SK-N-SH treated with all-trans-retinoic acid at 6 μM for 48 hours (cell line): ENCODE measurements around the gene FITM1.

ENCODE experiments used
- ATAC-seq: fragments of 200-7000 bp; cut with Tn5 transposase; 3 replicates; pipeline ENCODE4 v1.9.1; 2020; ENCODE audit warnings: mild to moderate bottlenecking, moderate library complexity
- ARNTL ChIP-seq: fragments of 450-650 bp; formaldehyde crosslinking; IDR thresholded peaks from 2 replicates; pipeline ENCODE4 v1.5.0; 2020; ENCODE audit warnings: low read depth, mild to moderate bottlenecking, moderate library complexity, borderline replicate concordance
- BACH2 ChIP-seq: fragments of 250-450 bp; sonication (Bioruptor Pico); IDR thresholded peaks from 2 replicates; pipeline ENCODE4 v1.9.0; 2021; ENCODE audit warnings: mild to moderate bottlenecking, borderline replicate concordance
- CREB5 ChIP-seq: fragments of 250-450 bp; sonication (Bioruptor Pico); IDR thresholded peaks from 2 replicates; pipeline ENCODE4 v1.5.1; 2020; ENCODE audit warnings: low read depth, mild to moderate bottlenecking, moderate library complexity
- GLIS3 ChIP-seq: fragments of 250-450 bp; sonication (Bioruptor Pico); IDR thresholded peaks from 2 replicates; pipeline ENCODE4 v1.5.0; 2020; ENCODE audit warnings: mild to moderate bottlenecking, moderate library complexity
- OSR1 ChIP-seq: fragments of 250-450 bp; sonication (Bioruptor Pico); IDR thresholded peaks from 2 replicates; pipeline ENCODE4 v1.8.0; 2022; ENCODE audit warnings: moderate library complexity, mild to moderate bottlenecking, inconsistent platforms
- PATZ1 ChIP-seq: fragments of 250-450 bp; sonication (Bioruptor Pico); IDR thresholded peaks from 2 replicates; pipeline ENCODE4 v1.8.0; 2020; ENCODE audit warnings: mild to moderate bottlenecking, moderate library complexity, borderline replicate concordance
- POU6F1 ChIP-seq: fragments of 250-450 bp; sonication (Bioruptor Pico); IDR thresholded peaks from 2 replicates; pipeline ENCODE4 v1.8.0; 2021; ENCODE audit warnings: low read depth, mild to moderate bottlenecking, moderate library complexity, borderline replicate concordance
- PPARA ChIP-seq: fragments of 250-450 bp; sonication (Bioruptor Pico); IDR thresholded peaks from 2 replicates; pipeline ENCODE4 v1.5.0; 2020; ENCODE audit warnings: mild to moderate bottlenecking, borderline replicate concordance
- RARB ChIP-seq: fragments of 250-450 bp; sonication (Bioruptor Pico); IDR thresholded peaks from 2 replicates; pipeline ENCODE4 v1.8.0; 2021; ENCODE audit warnings: mild to moderate bottlenecking, moderate library complexity
- SNAI2 ChIP-seq: fragments of 250-450 bp; sonication (Bioruptor Pico); IDR thresholded peaks from 2 replicates; pipeline ENCODE4 v1.5.0; 2020; ENCODE audit warnings: mild to moderate bottlenecking, moderate library complexity
- TOX ChIP-seq: fragments of 250-450 bp; sonication (Bioruptor Pico); IDR thresholded peaks from 2 replicates; pipeline ENCODE4 v1.8.0; 2021; ENCODE audit warnings: mild to moderate bottlenecking, moderate library complexity, borderline replicate concordance
- TSHZ2 ChIP-seq: fragments of 250-450 bp; sonication (Bioruptor Pico); IDR thresholded peaks from 2 replicates; pipeline ENCODE4 v1.5.0; 2020; ENCODE audit warnings: mild to moderate bottlenecking, moderate library complexity
- ZC3H10 ChIP-seq: fragments of 250-450 bp; sonication (Bioruptor Pico); IDR thresholded peaks from 2 replicates; pipeline ENCODE4 v1.5.1; 2021; ENCODE audit warnings: mild to moderate bottlenecking, moderate library complexity
- ZFP3 ChIP-seq: fragments of 250-450 bp; sonication (Bioruptor Pico); IDR thresholded peaks from 2 replicates; pipeline ENCODE4 v1.5.0; 2020; ENCODE audit warnings: mild to moderate bottlenecking, moderate library complexity
- ZFP30 ChIP-seq: fragments of 450-650 bp; formaldehyde crosslinking; IDR thresholded peaks from 2 replicates; pipeline ENCODE4 v1.5.0; 2022; ENCODE audit warnings: mild to moderate bottlenecking, moderate library complexity
- ZNF70 ChIP-seq: fragments of 450-650 bp; formaldehyde crosslinking; IDR thresholded peaks from 2 replicates; pipeline ENCODE4 v1.5.0; 2020; ENCODE audit warnings: mild to moderate bottlenecking, moderate library complexity
- ZNF8 ChIP-seq: fragments of 450-650 bp; formaldehyde crosslinking; IDR thresholded peaks from 2 replicates; pipeline ENCODE4 v1.5.0; 2020; ENCODE audit warnings: mild to moderate bottlenecking, moderate library complexity

FITM1 gene

GRCh38 chr14:24082411-24083080 is 47.9 kb upstream of the FITM1 start:
- TF ChIP-seq ZNF70 (CRISPR knock-in tag) (no peak), PATZ1 (no peak), PPARA (CRISPR knock-in tag) (no peak), BACH2 (CRISPR knock-in tag) (no peak), ARNTL (CRISPR knock-in tag) (no peak), POU6F1 (CRISPR knock-in tag) (no peak)
- ATAC-seq, result no peak

- no peak for TF ChIP-seq ARNTL (CRISPR knock-in tag)
- no peak for TF ChIP-seq SNAI2 (CRISPR knock-in tag)
- TF ChIP-seq GLIS3 (CRISPR knock-in tag), result no peak
- TF ChIP-seq CREB5, result no peak
- TF ChIP-seq ZNF8 (CRISPR knock-in tag), result no peak
- no peak for ATAC-seq
Observed at GRCh38 chr14:24083462-24083861, 47.0 kb upstream of the FITM1 start.

GRCh38 chr14:24084440-24084839 is 46.0 kb upstream of the FITM1 start:
- no peak for ATAC-seq
- TF ChIP-seq CREB5 (no peak), GLIS3 (CRISPR knock-in tag) (no peak), ZNF8 (CRISPR knock-in tag) (no peak), OSR1 (CRISPR knock-in tag) (no peak), ARNTL (CRISPR knock-in tag) (no peak), ZC3H10 (no peak), ZFP30 (CRISPR knock-in tag) (no peak), POU6F1 (CRISPR knock-in tag) (no peak), PATZ1 (no peak), BACH2 (CRISPR knock-in tag) (no peak), RARB (CRISPR knock-in tag) (no peak), TSHZ2 (CRISPR knock-in tag) (no peak), ZFP3 (CRISPR knock-in tag) (no peak), TOX (no peak)
